GM12878 (cell line): ENCODE results near the gene SCN8A. TPM values are rescaled to one million over a fixed set of nuclear protein-coding genes. Genes with fewer than 3 reads are reported as not detected.

ENCODE experiments used
- ATAC-seq: fragments of 200-7000 bp; cut with Tn5 transposase; 3 replicates; pipeline ENCODE4 v1.9.1; 2020; ENCODE audit warnings: mild to moderate bottlenecking, moderate library complexity
- BruUV-seq: library from RNA; stranded (reverse); fragments of 400-500 nt; replicated peaks from 2 replicates; lab custom pipeline; 2021; lab: Mats Ljungman, UMichigan
- CTCF ChIA-PET: fragments of 300-600 bp; sonication (Branson Sonifier 250); formaldehyde crosslinking; extraction: SDS; loops from one replicate; lab custom pipeline; 2021; ENCODE audit warnings: inconsistent platforms; lab: Yijun Ruan, JAX
- POLR2A ChIA-PET: fragments of 350-600 bp; formaldehyde crosslinking; extraction: SDS; loops from one replicate; lab custom pipeline; 2021; ENCODE audit warnings: inconsistent platforms; lab: Charles Lee
- RAD21 ChIA-PET: fragments of 300-600 bp; sonication (Branson Sonifier 250); formaldehyde crosslinking; loops from one replicate; lab custom pipeline; 2023; ENCODE audit warnings: antibody characterized with exemption; ENCODE audit not compliant: unreplicated experiment; lab: Charles Lee
- SMC1A ChIA-PET: fragments of 300-600 bp; sonication (Branson Sonifier 250); formaldehyde crosslinking; loops from one replicate; lab custom pipeline; 2023; ENCODE audit not compliant: unreplicated experiment, uncharacterized antibody; lab: Charles Lee
- DNase-seq: peaks from one replicate; pipeline ENCODE4 v3.0.0-alpha.2; 2011; ENCODE audit warnings: low read depth, low spot score
- FAIRE-seq: peaks from 3 replicates; lab custom pipeline; 2011; peaks lifted over from hg19 to GRCh38; lab: Jason Lieb, UNC
- H2AFZ ChIP-seq: 2 replicates; pipeline ENCODE4 v1.6.0; 2011; ENCODE audit warnings: low read depth, low read length, control low read depth; ENCODE audit not compliant: control insufficient read depth
- H3K27ac ChIP-seq: 2 replicates; pipeline ENCODE4 v1.5.1; 2011; ENCODE audit warnings: control low read depth; ENCODE audit not compliant: control insufficient read depth, insufficient read depth
- H3K27me3 ChIP-seq, 2 experiments: replicated peaks in 1 of 2; 2 replicates each; pipeline versions ENCODE4 v1.6.0 to v1.6.1; 2011; ENCODE audit warnings: low read length in 1 of 2; ENCODE audit not compliant: control insufficient read depth in 2 of 2, insufficient read depth in 2 of 2
- H3K36me3 ChIP-seq, 2 experiments: 2 replicates each; pipeline ENCODE4 v1.5.1; 2011; ENCODE audit warnings: low read length in 1 of 2; ENCODE audit not compliant: control insufficient read depth in 2 of 2, insufficient read depth in 2 of 2
- H3K4me1 ChIP-seq: 2 replicates; pipeline ENCODE4 v1.6.1; 2011; ENCODE audit warnings: mild to moderate bottlenecking, low read length, moderate library complexity, mixed read lengths; ENCODE audit not compliant: control insufficient read depth, insufficient read depth
- H3K4me2 ChIP-seq: 2 replicates; pipeline ENCODE4 v1.6.0; 2011; ENCODE audit warnings: control low read depth; ENCODE audit not compliant: control insufficient read depth, insufficient read depth
- H3K4me3 ChIP-seq: fragments of 200-600 bp; sonication (generic); 2 replicates; pipeline ENCODE4 v1.5.1; 2016
- H3K79me2 ChIP-seq: 2 replicates; pipeline ENCODE4 v1.6.0; 2011; ENCODE audit warnings: low read length; ENCODE audit not compliant: control insufficient read depth, insufficient read depth
- H3K9ac ChIP-seq: 2 replicates; pipeline ENCODE4 v1.8.0; 2011; ENCODE audit warnings: low read length, control low read depth, mixed read lengths; ENCODE audit not compliant: control insufficient read depth, insufficient read depth
- H3K9me3 ChIP-seq: replicated peaks from 3 replicates; pipeline ENCODE4 v1.5.1; 2011; ENCODE audit warnings: mild to moderate bottlenecking, low read length; ENCODE audit not compliant: control insufficient read depth, insufficient read depth
- H4K20me1 ChIP-seq: 2 replicates; pipeline ENCODE4 v1.6.0; 2011; ENCODE audit not compliant: control insufficient read depth, insufficient read depth
- ATF7 ChIP-seq: fragments of 450-650 bp; IDR thresholded peaks from 2 replicates; pipeline ENCODE4 v1.6.1; 2016; ENCODE audit warnings: low read depth, mild to moderate bottlenecking
- DPF2 ChIP-seq: fragments of 450-650 bp; IDR thresholded peaks from 2 replicates; pipeline ENCODE4 v1.6.1; 2017; ENCODE audit warnings: mild to moderate bottlenecking
- MTA2 ChIP-seq: fragments of 450-650 bp; IDR thresholded peaks from 2 replicates; pipeline ENCODE4 v1.6.1; 2016; ENCODE audit warnings: low read depth, mild to moderate bottlenecking, moderate library complexity
- MXI1 ChIP-seq: fragments of 150-350 bp; IDR thresholded peaks from 2 replicates; pipeline ENCODE4 v1.6.1; 2011; ENCODE audit warnings: low read depth, mild to moderate bottlenecking, inconsistent platforms, low read length, improper control_type of control experiment
- RAD51 ChIP-seq: fragments of 450-650 bp; IDR thresholded peaks from 2 replicates; pipeline ENCODE4 v1.6.1; 2016; ENCODE audit warnings: moderate library complexity, mild to moderate bottlenecking, inconsistent platforms
- RBBP5 ChIP-seq: fragments of 200-600 bp; sonication (generic); conservative IDR thresholded peaks from 2 replicates; pipeline ENCODE4 v1.6.1; 2016
- SMAD5 ChIP-seq: IDR thresholded peaks from 2 replicates; pipeline ENCODE4 v1.6.1; 2016; ENCODE audit warnings: antibody characterized with exemption, low read depth
- STAT3 ChIP-seq: IDR thresholded peaks from 2 replicates; pipeline ENCODE4 v1.6.1; 2011; ENCODE audit warnings: low read depth, low read length, improper control_type of control experiment
- WGBS: methylation state at CpG from one replicate; pipeline ENCODE4 v1.1.6; 2016; ENCODE audit warnings: low lambda C conversion rate; ENCODE audit not compliant: insufficient replicate concordance, insufficient coverage; ENCODE audit errors: missing lambda C conversion rate; 5-methylcytosine and 5-hydroxymethylcytosine counted together
- in situ Hi-C: fragments of 300-500 bp; cut with MboI; formaldehyde crosslinking; loops from 9 replicates; pipeline ENCODE4 v1.14.3; 2018; ENCODE audit warnings: mixed read lengths
- intact Hi-C: fragments of 100-400 bp; cut with micrococcal nuclease; formaldehyde crosslinking; loops from one replicate; pipeline ENCODE4 v1.14.2; 2022; ENCODE audit not compliant: unreplicated experiment
- polyA plus RNA-seq, 11 experiments: library from polyadenylated mRNA; depleted of rRNA in 4 of 11; unstranded in 6 of 11; stranded (reverse) in 5 of 11; fragments of >200 nt; fragmentation: Nextera tagmentation in 4 of 11; fragmentation: Illumina TruSeq in 1 of 11; extraction: Ambion mirVana in 4 of 11; extraction: Trizol in 1 of 11; gene quantifications; 1 replicate in 1 of 11; 2 replicates in 10 of 11; pipeline versions ENCODE4 v1.2.1 to v1.2.3, GENCODE V29; 2011 to 2016; ENCODE audit warnings: inconsistent platforms in 2 of 11, missing spikeins in 2 of 11, low read depth in 1 of 11
- total RNA-seq, 4 experiments: library from RNA; depleted of rRNA in 3 of 4; stranded (reverse); fragments of >200 nt in 3 of 4; fragmentation: Illumina TruSeq in 1 of 4; extraction: Trizol in 1 of 4; gene quantifications; 2 replicates each; pipeline versions ENCODE4 v1.2.1 to v1.2.3, GENCODE V29; 2013 to 2021
- TF ChIP-seq, protein P1 (sequence below): fragments of 450-650 bp; IDR thresholded peaks from 2 replicates; pipeline ENCODE4 v1.6.1; 2018; ENCODE audit warnings: mild to moderate bottlenecking, low read depth, moderate library complexity; ENCODE audit not compliant: partially characterized antibody
- TF ChIP-seq, protein P2 (sequence below): fragments of 450-650 bp; formaldehyde crosslinking; IDR thresholded peaks from 2 replicates; pipeline ENCODE4 v1.4.0; 2020; ENCODE audit warnings: mild to moderate bottlenecking, moderate library complexity

The SCN8A gene
- total and polyA plus RNA-seq, 10 of the 15 experiments (the other 5 are each of a cell fraction or from before 2014, with no cell fraction given) = 0.02 to 0.23 (median 0.06) TPM; not detected in 2

DNA sequence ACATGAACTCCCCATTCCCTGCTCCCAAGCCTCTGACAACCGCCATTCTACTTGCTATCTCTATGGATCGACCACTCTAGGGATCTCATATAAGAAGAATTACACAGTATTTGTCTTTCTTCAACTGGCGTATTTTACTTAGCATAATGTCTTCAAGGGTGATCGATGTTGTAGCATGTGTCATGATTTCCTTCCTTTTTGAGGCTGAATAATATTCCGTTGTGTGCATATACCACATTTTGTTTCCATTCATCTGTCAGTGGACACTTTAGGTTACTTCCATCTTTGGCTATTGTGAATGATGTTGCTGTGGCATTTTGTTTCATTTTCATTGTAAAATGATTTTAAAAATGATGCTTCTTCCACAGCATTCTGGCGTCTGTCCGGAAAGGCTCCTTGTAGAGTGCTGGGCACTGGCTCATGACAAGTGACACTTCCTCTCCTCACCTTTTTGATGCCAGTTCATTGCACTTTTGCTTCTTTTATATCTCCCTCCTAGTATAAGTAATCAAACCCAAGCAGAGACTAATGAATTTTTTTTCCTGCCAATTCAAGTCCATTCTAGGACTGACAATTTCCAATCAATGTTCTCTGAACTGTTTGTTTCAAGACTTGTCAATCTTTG lies 39.3 kb downstream of the SCN8A start:
- intact Hi-C loops = no loop called here
- TF ChIP-seq, protein P1, sequence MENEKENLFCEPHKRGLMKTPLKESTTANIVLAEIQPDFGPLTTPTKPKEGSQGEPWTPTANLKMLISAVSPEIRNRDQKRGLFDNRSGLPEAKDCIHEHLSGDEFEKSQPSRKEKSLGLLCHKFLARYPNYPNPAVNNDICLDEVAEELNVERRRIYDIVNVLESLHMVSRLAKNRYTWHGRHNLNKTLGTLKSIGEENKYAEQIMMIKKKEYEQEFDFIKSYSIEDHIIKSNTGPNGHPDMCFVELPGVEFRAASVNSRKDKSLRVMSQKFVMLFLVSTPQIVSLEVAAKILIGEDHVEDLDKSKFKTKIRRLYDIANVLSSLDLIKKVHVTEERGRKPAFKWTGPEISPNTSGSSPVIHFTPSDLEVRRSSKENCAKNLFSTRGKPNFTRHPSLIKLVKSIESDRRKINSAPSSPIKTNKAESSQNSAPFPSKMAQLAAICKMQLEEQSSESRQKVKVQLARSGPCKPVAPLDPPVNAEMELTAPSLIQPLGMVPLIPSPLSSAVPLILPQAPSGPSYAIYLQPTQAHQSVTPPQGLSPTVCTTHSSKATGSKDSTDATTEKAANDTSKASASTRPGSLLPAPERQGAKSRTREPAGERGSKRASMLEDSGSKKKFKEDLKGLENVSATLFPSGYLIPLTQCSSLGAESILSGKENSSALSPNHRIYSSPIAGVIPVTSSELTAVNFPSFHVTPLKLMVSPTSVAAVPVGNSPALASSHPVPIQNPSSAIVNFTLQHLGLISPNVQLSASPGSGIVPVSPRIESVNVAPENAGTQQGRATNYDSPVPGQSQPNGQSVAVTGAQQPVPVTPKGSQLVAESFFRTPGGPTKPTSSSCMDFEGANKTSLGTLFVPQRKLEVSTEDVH = no peak
- no peak for TF ChIP-seq RAD51
- TF ChIP-seq STAT3 = no peak
- TF ChIP-seq, protein P2, sequence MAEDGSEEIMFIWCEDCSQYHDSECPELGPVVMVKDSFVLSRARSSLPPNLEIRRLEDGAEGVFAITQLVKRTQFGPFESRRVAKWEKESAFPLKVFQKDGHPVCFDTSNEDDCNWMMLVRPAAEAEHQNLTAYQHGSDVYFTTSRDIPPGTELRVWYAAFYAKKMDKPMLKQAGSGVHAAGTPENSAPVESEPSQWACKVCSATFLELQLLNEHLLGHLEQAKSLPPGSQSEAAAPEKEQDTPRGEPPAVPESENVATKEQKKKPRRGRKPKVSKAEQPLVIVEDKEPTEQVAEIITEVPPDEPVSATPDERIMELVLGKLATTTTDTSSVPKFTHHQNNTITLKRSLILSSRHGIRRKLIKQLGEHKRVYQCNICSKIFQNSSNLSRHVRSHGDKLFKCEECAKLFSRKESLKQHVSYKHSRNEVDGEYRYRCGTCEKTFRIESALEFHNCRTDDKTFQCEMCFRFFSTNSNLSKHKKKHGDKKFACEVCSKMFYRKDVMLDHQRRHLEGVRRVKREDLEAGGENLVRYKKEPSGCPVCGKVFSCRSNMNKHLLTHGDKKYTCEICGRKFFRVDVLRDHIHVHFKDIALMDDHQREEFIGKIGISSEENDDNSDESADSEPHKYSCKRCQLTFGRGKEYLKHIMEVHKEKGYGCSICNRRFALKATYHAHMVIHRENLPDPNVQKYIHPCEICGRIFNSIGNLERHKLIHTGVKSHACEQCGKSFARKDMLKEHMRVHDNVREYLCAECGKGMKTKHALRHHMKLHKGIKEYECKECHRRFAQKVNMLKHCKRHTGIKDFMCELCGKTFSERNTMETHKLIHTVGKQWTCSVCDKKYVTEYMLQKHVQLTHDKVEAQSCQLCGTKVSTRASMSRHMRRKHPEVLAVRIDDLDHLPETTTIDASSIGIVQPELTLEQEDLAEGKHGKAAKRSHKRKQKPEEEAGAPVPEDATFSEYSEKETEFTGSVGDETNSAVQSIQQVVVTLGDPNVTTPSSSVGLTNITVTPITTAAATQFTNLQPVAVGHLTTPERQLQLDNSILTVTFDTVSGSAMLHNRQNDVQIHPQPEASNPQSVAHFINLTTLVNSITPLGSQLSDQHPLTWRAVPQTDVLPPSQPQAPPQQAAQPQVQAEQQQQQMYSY (CRISPR knock-in tag) = no peak
- no peak for TF ChIP-seq ATF7
- TF ChIP-seq MXI1 = no peak
- no peak for TF ChIP-seq RBBP5
- no peak for TF ChIP-seq DPF2
- no peak for TF ChIP-seq MTA2
- no peak for TF ChIP-seq SMAD5
- in situ Hi-C loops = no loop called here
- FAIRE-seq (no peak), ATAC-seq (no peak), DNase-seq (no peak)
- ChIA-PET SMC1A (no interaction called here), RAD21 (no interaction called here), CTCF (no interaction called here), POLR2A (no interaction called here)
- Histone ChIP-seq H3K27ac (no peak overlapping the region), H3K27me3 (no peaks in the 10 kb centered on the region), H4K20me1 (no peaks in the 10 kb centered on the region), H3K9ac (no peak overlapping the region), H3K4me1 (no peaks in the 10 kb centered on the region), H3K36me3 (no peaks in the 10 kb centered on the region), H3K9me3 (no peaks in the 10 kb centered on the region), H3K79me2 (no peaks in the 10 kb centered on the region), H3K4me2 (no peak overlapping the region), H3K4me3 (no peak overlapping the region), H2AFZ (no peak overlapping the region)
- 20% methylated on average over 7 of the region's 7 CpGs for WGBS
- no TSS peak for BruUV-seq
